ENCODE results near the gene DISC1.

The DISC1 gene

GRCh38 chr1:232017057-232017456 is 390.5 kb downstream of the DISC1 start:
- no peak for DNase-seq

GRCh38 chr1:232017759-232018158 is 391.2 kb downstream of the DISC1 start:
- no peak for DNase-seq

- no peak for DNase-seq
These were observed 391.8 kb downstream of the DISC1 start for GRCh38 chr1:232018231-232019025.

DNA sequence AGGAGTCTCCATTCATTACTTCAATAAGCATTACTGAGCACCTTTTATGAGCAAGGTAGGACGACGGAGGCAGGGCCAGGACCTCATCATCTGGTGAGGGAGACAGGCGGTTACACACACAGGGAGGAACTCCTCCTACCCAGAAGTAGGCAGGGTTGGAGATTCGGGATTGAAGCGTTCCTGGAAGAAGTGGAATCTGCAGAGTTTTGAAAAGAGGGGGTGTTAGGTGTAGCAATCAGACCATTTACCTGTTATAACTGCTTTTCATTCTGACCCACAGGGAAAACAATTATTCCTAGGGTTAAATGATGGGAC is 392.4 kb downstream of the DISC1 start:
- DNase-seq: no peak

GRCh38 chr1:232020352-232020751 is 393.8 kb downstream of the DISC1 start:
- no peak for DNase-seq

- no peak for DNase-seq
These were observed 402.7 kb downstream of the DISC1 start for GRCh38 chr1:232029315-232029714.

- no peak for DNase-seq
These were observed 404.6 kb downstream of the DISC1 start for GRCh38 chr1:232031156-232031555.

GRCh38 chr1:232033285-232033684 is 406.7 kb downstream of the DISC1 start:
- no peak for DNase-seq

- DNase-seq: no peak
These were observed 408.0 kb downstream of the DISC1 start for GRCh38 chr1:232034556-232034955.

GRCh38 chr1:232036181-232036933 is 409.8 kb downstream of the DISC1 start:
- no peak for DNase-seq

DNA sequence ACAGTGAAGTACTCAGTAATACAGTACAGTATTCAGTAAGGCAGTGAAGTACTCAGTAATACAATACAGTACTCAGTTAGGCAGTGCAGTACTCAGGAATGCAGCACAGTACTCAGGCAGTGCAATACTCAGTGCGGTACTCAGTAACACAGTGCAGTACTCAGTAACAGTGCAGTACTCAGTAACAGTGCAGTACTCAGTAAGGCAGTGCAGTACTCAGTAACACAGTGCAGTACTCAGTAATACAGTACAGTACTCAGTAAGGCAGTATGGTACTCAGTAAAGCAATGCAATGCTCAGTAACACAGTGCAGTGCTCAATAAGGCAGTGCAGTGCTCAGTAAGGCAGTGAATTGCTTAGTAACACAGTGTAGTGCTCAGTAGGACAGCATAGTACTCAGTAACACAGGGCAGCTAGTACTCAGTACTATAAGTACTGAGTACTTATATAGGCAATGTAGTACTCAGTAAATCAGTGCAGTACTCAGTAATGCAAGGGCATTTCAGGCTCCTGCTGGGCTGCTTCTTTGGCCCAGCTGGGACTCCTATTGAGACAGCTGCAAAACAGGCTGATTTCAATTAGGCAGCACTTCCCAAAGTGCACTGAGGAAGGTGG is 411.3 kb downstream of the DISC1 start:
- no peak for DNase-seq

- DNase-seq: no peak
These were observed 412.4 kb downstream of the DISC1 start for GRCh38 chr1:232038706-232039677.

DNA sequence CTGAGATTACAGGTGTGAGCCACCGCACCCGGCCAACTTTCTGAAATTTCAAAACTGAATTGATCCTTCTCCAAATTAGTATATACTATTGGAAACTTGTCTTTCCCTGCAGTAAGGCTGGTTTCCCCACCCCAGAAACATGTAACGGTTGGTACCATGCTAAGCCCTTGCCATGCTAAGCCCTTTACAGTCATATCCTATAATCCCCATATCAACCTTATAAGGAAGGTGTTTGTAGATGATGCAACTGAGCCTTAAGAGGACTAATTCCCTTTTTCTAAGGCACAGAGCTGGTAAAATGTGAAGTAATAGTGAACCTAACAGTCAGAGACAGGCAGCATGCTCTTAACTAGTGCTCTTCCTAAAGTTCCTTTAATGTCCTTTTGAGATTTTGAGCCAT is 413.7 kb downstream of the DISC1 start:
- DNase-seq: no peak

DNA sequence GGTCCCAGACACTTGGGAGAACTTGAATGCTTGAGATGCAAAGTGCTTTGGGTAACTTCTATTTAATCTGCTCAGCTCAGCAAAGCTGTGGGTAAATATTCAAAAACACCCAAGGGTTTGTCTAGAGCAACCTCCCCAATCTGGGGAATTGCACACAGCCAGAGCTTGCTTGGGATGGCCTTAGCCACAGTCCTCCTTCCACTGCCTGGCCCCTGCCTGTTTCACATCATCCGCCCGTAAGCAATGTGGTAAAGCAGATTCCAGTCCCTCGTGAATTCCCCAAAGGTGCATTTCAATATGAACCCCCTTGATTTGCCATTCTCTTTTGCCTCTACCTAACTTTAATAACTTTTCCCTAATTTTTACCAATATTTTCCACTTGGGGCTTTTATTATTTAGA is 418.1 kb downstream of the DISC1 start:
- no peak for DNase-seq

DNA sequence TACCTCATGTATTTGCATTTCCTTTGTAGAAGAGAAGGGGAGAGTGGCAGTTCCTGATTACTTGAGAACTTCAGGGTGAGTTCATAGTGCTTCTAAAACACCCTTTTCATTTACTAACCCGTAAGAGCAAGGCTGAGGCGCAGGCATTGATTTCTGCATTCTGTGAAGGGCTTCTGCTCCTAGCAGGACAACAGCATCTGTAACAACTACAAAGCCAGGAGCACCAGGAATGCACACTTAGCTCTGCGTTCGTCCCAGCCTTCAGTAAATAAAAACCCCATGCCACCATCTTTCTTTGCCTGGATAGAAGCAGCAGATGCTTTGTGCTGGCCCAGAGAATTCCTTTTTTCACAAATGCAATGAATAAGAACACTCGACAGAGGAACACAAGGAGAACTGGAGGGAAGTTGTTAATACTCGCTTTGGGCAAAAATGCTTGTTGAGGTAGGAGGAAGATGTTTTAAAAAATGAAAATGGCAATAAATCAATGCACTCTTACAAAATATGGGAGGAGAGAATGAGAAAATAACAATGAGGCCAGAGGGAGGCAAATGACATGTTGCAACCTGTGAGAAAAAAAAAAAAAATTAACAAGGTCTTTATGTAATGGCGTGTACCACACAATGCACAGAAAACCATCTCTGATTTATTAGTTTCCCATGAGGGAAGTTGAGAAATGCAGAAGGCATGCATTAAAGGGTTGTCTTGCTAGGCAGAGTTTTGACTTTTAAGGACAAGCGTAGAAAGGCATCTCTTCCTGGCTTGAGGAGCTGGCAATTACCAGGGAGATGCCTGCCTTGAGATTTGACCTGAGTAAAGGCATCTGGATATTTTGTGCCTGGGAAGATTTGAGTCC is 418.8 kb downstream of the DISC1 start:
- DNase-seq: no peak

GRCh38 chr1:232046451-232047306 is 420.1 kb downstream of the DISC1 start:
- DNase-seq: no peak

DNA sequence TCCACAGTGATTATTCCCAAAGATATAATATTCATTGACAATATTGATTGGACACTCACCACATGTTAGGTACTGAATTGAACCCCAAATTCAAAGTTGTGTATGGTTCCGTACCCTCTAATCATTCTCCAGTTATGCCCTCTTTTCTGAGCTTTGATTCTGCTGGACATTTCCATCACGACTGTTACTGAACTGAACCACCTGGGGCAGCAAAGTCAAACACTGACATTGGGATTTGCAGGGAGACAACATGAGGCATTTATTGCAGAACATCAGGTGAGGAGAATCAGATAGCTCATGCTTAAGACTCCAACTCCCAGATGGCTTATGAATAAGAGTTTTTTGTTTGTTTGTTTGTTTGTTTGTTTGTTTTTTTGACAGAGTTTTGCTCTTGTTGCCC is 420.9 kb downstream of the DISC1 start:
- no peak for DNase-seq

DNA sequence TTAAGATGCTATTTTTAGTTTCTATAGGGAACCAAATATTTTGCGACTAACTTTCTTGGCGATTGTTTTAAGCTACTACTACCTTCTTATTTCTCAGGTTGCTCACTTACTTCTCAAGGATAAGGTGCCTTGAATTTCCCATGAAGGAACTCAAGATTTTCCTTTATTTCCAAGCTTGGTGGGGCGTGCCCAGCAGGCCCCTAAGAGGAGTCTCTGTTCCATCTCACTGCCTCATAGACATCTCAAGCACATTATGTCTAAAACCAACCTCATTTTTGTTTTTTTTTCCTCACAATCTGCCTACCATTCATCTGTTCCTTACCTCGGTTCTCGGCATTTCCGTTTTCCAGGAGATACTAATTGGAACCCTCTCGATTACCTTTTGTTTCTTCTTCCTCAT is 421.9 kb downstream of the DISC1 start:
- DNase-seq: no peak

DNA sequence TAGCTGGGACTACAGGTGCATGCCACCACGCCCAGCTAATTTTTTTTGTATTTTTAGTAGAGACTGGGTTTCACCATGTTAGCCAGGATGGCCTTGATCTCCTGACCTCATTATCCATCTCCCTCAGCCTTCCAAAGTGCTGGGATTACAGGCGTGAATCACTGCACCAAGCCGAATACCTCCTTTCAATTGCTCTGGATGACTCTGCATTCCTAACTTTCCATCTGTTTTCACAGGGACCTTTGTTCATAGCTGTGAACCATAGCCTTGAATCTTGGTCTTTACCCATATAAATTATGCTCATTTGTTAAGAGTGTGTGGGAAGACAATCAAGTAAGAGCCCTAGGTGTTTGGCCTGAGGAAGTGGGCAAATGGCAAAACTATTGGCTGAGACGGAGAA is 422.7 kb downstream of the DISC1 start:
- no peak for DNase-seq

- DNase-seq: no peak
These were observed 430.8 kb downstream of the DISC1 start for GRCh38 chr1:232057217-232057895.
